Karpas-422 (cell line): ENCODE results near the gene CACNA1C. TPM values are rescaled to one million over a fixed set of nuclear protein-coding genes. Genes with fewer than 3 reads are reported as not detected.

ENCODE experiments used
- DNase-seq: peaks from one replicate; pipeline ENCODE4 v3.0.0-alpha.2; 2015
- H2AFZ ChIP-seq: fragments of 200-600 bp; sonication (generic); 2 replicates; pipeline ENCODE4 v1.6.1; 2014; ENCODE audit warnings: antibody characterized with exemption, low read length, mixed read lengths
- H3K27ac ChIP-seq: fragments of 200-600 bp; sonication (generic); 2 replicates; pipeline ENCODE4 v1.5.1; 2014; ENCODE audit warnings: mild to moderate bottlenecking, low read length, moderate library complexity
- H3K27me3 ChIP-seq: fragments of 200-600 bp; sonication (generic); 2 replicates; pipeline ENCODE4 v1.6.1; 2014; ENCODE audit warnings: low read length, mixed read lengths
- H3K36me3 ChIP-seq: fragments of 200-600 bp; sonication (generic); 2 replicates; pipeline ENCODE4 v1.6.1; 2014; ENCODE audit warnings: low read length, mixed read lengths; ENCODE audit not compliant: insufficient read depth
- H3K4me1 ChIP-seq: fragments of 200-600 bp; sonication (generic); 2 replicates; pipeline ENCODE4 v1.6.1; 2014; ENCODE audit warnings: mild to moderate bottlenecking, low read length, mixed read lengths
- H3K4me2 ChIP-seq: fragments of 200-600 bp; sonication (generic); 2 replicates; pipeline ENCODE4 v1.6.1; 2014; ENCODE audit warnings: low read length, low read depth, mild to moderate bottlenecking; ENCODE audit not compliant: poor library complexity, severe bottlenecking
- H3K4me3 ChIP-seq: fragments of 200-600 bp; sonication (generic); 2 replicates; pipeline ENCODE4 v1.5.1; 2014; ENCODE audit warnings: mild to moderate bottlenecking, antibody characterized with exemption, low read length, mixed read lengths
- H3K79me2 ChIP-seq: fragments of 200-600 bp; sonication (generic); 2 replicates; pipeline ENCODE4 v1.6.1; 2014; ENCODE audit warnings: mild to moderate bottlenecking, low read length, mixed read lengths
- H3K9ac ChIP-seq: fragments of 200-600 bp; sonication (generic); 2 replicates; pipeline ENCODE4 v1.6.0; 2014; ENCODE audit warnings: low read length
- H3K9me2 ChIP-seq: fragments of 200-600 bp; sonication (generic), shearing (Covaris generic); replicated peaks from 2 replicates; pipeline ENCODE4 v1.6.0; 2014; ENCODE audit warnings: mild to moderate bottlenecking, low read length, moderate library complexity; ENCODE audit not compliant: insufficient read depth
- H3K9me3 ChIP-seq: fragments of 300-700, 200-600 bp; sonication (generic); 2 replicates; pipeline ENCODE4 v1.6.1; 2014; ENCODE audit warnings: low read length, mixed read lengths
- H4K20me1 ChIP-seq: fragments of 200-600 bp; sonication (generic); 2 replicates; pipeline ENCODE4 v1.6.1; 2014; ENCODE audit warnings: mild to moderate bottlenecking, antibody characterized with exemption, low read length, low read depth; ENCODE audit not compliant: insufficient read depth
- total RNA-seq: library from RNA; depleted of rRNA; stranded (reverse); fragments of >200 nt; shearing (Covaris generic); gene quantifications from 2 replicates; pipeline ENCODE4 v1.2.3, GENCODE V29; 2014; ENCODE audit warnings: low replicate concordance

The CACNA1C gene
- total RNA-seq, 1 experiment from 2014 or later: 0.11 TPM

GRCh38 chr12:2409656-2410265, 357.0 kb downstream of the CACNA1C start:
- no peak for DNase-seq
- no peaks in the 10 kb centered on the region for H3K9me3 ChIP-seq
- H2AFZ ChIP-seq: no peak overlapping the region
- no peaks in the 10 kb centered on the region for H4K20me1 ChIP-seq
- no peak overlapping the region for H3K4me3 ChIP-seq
- no peaks in the 10 kb centered on the region for H3K79me2 ChIP-seq
- H3K9me2 ChIP-seq: no peaks in the 10 kb centered on the region
- no peaks in the 10 kb centered on the region for H3K4me1 ChIP-seq
- H3K27me3 ChIP-seq: no peaks in the 10 kb centered on the region
- H3K36me3 ChIP-seq: no peaks in the 10 kb centered on the region
- H3K27ac ChIP-seq: no peak overlapping the region
- H3K9ac ChIP-seq: no peak overlapping the region
- H3K4me2 ChIP-seq: no peak overlapping the region

- Histone ChIP-seq H3K9ac (no peak overlapping the region), H3K27me3 (no peaks in the 10 kb centered on the region), H3K4me2 (no peak overlapping the region), H3K79me2 (no peaks in the 10 kb centered on the region), H3K27ac (no peak overlapping the region), H3K4me3 (no peak overlapping the region), H4K20me1 (no peaks in the 10 kb centered on the region), H3K4me1 (no peaks in the 10 kb centered on the region), H3K9me3 (no peaks in the 10 kb centered on the region), H2AFZ (no peak overlapping the region), H3K9me2 (no peaks in the 10 kb centered on the region), H3K36me3 (no peaks in the 10 kb centered on the region)
- DNase-seq: no peak
Observed at GRCh38 chr12:2410496-2410895, 357.7 kb downstream of the CACNA1C start.

GRCh38 chr12:2411011-2411410, 358.2 kb downstream of the CACNA1C start:
- Histone ChIP-seq H2AFZ (no peak overlapping the region), H3K27me3 (no peaks in the 10 kb centered on the region), H3K79me2 (no peaks in the 10 kb centered on the region), H3K9ac (no peak overlapping the region), H3K9me2 (no peaks in the 10 kb centered on the region), H3K4me3 (no peak overlapping the region), H3K9me3 (no peaks in the 10 kb centered on the region), H3K4me1 (no peaks in the 10 kb centered on the region), H4K20me1 (no peaks in the 10 kb centered on the region), H3K36me3 (no peaks in the 10 kb centered on the region), H3K27ac (no peak overlapping the region), H3K4me2 (no peak overlapping the region)
- no peak for DNase-seq

- Histone ChIP-seq H3K4me3 (no peak overlapping the region), H3K79me2 (no peaks in the 10 kb centered on the region), H2AFZ (no peak overlapping the region), H3K4me1 (no peaks in the 10 kb centered on the region), H3K27me3 (no peaks in the 10 kb centered on the region), H3K9ac (no peak overlapping the region), H3K9me3 (no peaks in the 10 kb centered on the region), H3K27ac (no peak overlapping the region), H3K4me2 (no peak overlapping the region), H3K9me2 (no peaks in the 10 kb centered on the region), H4K20me1 (no peaks in the 10 kb centered on the region), H3K36me3 (no peaks in the 10 kb centered on the region)
- no peak for DNase-seq
Observed at GRCh38 chr12:2411616-2412304, 359.0 kb downstream of the CACNA1C start.

GRCh38 chr12:2412305-2412643, 359.5 kb downstream of the CACNA1C start:
- Histone ChIP-seq H3K9ac (no peak overlapping the region), H3K4me3 (no peak overlapping the region), H3K9me3 (no peaks in the 10 kb centered on the region), H3K27me3 (no peaks in the 10 kb centered on the region), H3K79me2 (no peaks in the 10 kb centered on the region), H3K27ac (no peak overlapping the region), H4K20me1 (no peaks in the 10 kb centered on the region), H2AFZ (no peak overlapping the region), H3K9me2 (no peaks in the 10 kb centered on the region), H3K36me3 (no peaks in the 10 kb centered on the region), H3K4me1 (no peaks in the 10 kb centered on the region), H3K4me2 (no peak overlapping the region)
- DNase-seq: no peak

- no peak for DNase-seq
- no peaks in the 10 kb centered on the region for H3K9me3 ChIP-seq
- H3K27ac ChIP-seq: no peak overlapping the region
- no peaks in the 10 kb centered on the region for H3K9me2 ChIP-seq
- H2AFZ ChIP-seq: no peak overlapping the region
- no peak overlapping the region for H3K4me3 ChIP-seq
- H3K4me1 ChIP-seq: no peaks in the 10 kb centered on the region
- no peaks in the 10 kb centered on the region for H3K27me3 ChIP-seq
- H3K36me3 ChIP-seq: no peaks in the 10 kb centered on the region
- no peak overlapping the region for H3K9ac ChIP-seq
- H4K20me1 ChIP-seq: no peaks in the 10 kb centered on the region
- H3K4me2 ChIP-seq: no peak overlapping the region
- no peaks in the 10 kb centered on the region for H3K79me2 ChIP-seq
Observed at GRCh38 chr12:2413301-2413700, 360.5 kb downstream of the CACNA1C start.

GRCh38 chr12:2413999-2414792, 361.4 kb downstream of the CACNA1C start:
- no peaks in the 10 kb centered on the region for H3K4me1 ChIP-seq
- H3K4me3 ChIP-seq: no peak overlapping the region
- no peak for DNase-seq
- no peaks in the 10 kb centered on the region for H3K27me3 ChIP-seq
- no peaks in the 10 kb centered on the region for H3K9me3 ChIP-seq
- H3K27ac ChIP-seq: no peak overlapping the region
- H4K20me1 ChIP-seq: no peaks in the 10 kb centered on the region
- H3K9ac ChIP-seq: no peak overlapping the region
- H3K4me2 ChIP-seq: no peak overlapping the region
- H3K9me2 ChIP-seq: no peaks in the 10 kb centered on the region
- no peaks in the 10 kb centered on the region for H3K36me3 ChIP-seq
- H3K79me2 ChIP-seq: no peaks in the 10 kb centered on the region
- H2AFZ ChIP-seq: no peak overlapping the region

- Histone ChIP-seq H3K9me2 (no peaks in the 10 kb centered on the region), H3K4me2 (no peak overlapping the region), H3K79me2 (no peaks in the 10 kb centered on the region), H3K36me3 (no peaks in the 10 kb centered on the region), H3K9ac (no peak overlapping the region), H2AFZ (no peak overlapping the region), H3K9me3 (no peaks in the 10 kb centered on the region), H3K27ac (no peak overlapping the region), H3K4me1 (no peaks in the 10 kb centered on the region), H4K20me1 (no peaks in the 10 kb centered on the region), H3K4me3 (no peak overlapping the region), H3K27me3 (no peaks in the 10 kb centered on the region)
- no peak for DNase-seq
Observed at GRCh38 chr12:2414810-2415567, 362.2 kb downstream of the CACNA1C start.
